ENCODE results near the gene MUC12. TPM values are rescaled to one million over a fixed set of nuclear protein-coding genes. Genes with fewer than 3 reads are reported as not detected.
"Not testable (repeated sequence)": the region's sequence is repeated elsewhere in the genome, so short reads cannot be mapped to it uniquely, and the experiment has no call there.

MUC12 gene
- total RNA-seq, 4 donors from 2014 or later: 1.1 to 2.5 TPM; not detected in 2

DNA sequence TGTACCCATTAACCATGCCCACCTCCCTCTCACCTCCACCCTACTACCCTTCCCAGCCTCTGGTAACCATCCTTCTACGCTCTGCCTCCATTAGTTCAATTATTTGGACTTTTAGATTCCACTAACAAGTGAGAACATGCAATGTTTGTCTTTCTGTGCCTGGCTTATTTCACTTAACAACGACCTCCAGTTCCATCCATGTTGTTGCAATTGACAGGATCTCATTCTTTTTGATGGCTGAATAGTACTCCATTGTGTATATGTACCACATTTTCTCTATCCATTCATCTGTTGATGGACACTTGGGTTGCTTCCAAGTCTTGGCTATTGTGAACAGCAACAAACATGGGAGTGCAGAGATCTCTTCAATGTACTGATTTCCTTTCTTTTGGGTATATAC lies 38.0 kb downstream of the MUC12 start:
- H3K27ac ChIP-seq (replicated peaks in 1 of 4); H3K36me3 ChIP-seq; H3K4me3 ChIP-seq; H3K4me1 ChIP-seq; H3K9me3 ChIP-seq; intact Hi-C loops (cut with DNase I); H3K27me3 ChIP-seq; DNase-seq (ENCODE audit: extremely low spot score): not testable (repeated sequence)
- 76% methylated on average over 2 of the region's 2 CpGs for WGBS

DNA sequence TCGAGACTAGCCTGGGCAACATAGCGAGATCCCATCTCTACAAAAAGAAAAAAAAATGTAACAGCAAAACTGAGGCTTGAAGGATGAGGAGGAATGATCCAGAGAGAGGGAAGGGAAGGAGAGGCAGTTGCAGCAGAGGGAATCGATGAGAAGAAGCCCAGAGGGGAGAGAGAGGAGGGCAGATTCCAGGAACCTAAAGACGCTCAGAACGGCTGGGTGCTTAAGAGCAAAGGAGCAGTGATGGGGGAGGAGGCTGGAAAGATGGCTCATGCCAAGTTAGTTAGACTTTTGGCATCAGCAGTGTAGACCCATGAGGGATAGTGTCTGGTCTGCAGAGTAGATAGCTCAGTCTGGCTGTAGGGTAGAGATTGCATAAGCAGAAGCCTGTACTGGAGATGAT lies 40.3 kb downstream of the MUC12 start:
- 81% methylated on average over 5 of the region's 5 CpGs for WGBS

GRCh38 chr7:101012931-101013330 lies 43.6 kb downstream of the MUC12 start:
- Histone ChIP-seq H3K4me3 (no peak overlapping the region), H3K27me3 (peaks cover 0 to 22% (median 0%) of the 10 kb centered on the region in 4 donors), H3K27ac (replicated peaks in 1 of 4) (no peak overlapping the region), H3K9me3 (no peaks in the 10 kb centered on the region), H3K36me3 (no peaks in the 10 kb centered on the region), H3K4me1 (peaks cover 5 to 15% (median 13%) of the 10 kb centered on the region in 4 donors)
- WGBS: 92% methylated on average over 6 of the region's 6 CpGs
- TF ChIP-seq POLR2AphosphoS5 (IDR thresholded peaks at IDR 0.05) (no peak), EP300 (IDR thresholded peaks at IDR 0.05) (no peak), CTCF (IDR thresholded peaks at IDR 0.05) (no peak), POLR2A (IDR thresholded peaks at IDR 0.05; ENCODE audit: low read depth) (no peak)
- intact Hi-C loops (cut with DNase I): no loop called here
- no peak for DNase-seq (ENCODE audit: extremely low spot score)

More for the DNA sequence above, 40.3 kb downstream of the MUC12 start:
- no peak overlapping the region for H3K4me3 ChIP-seq
- DNase-seq (ENCODE audit: extremely low spot score): no peak
- H3K27ac ChIP-seq (replicated peaks in 1 of 4): no peak overlapping the region
- H3K4me1 ChIP-seq: no peaks in the 10 kb centered on the region
- H3K36me3 ChIP-seq: no peaks in the 10 kb centered on the region
- H3K9me3 ChIP-seq: no peaks in the 10 kb centered on the region
- TF ChIP-seq POLR2A (IDR thresholded peaks at IDR 0.05; ENCODE audit: low read depth) (no peak), CTCF (IDR thresholded peaks at IDR 0.05) (no peak), EP300 (IDR thresholded peaks at IDR 0.05) (no peak), POLR2AphosphoS5 (IDR thresholded peaks at IDR 0.05) (no peak)
- peaks cover 0 to 10% (median 0%) of the 10 kb centered on the region in 4 donors for H3K27me3 ChIP-seq
- intact Hi-C loops (cut with DNase I): no loop called here

DNA sequence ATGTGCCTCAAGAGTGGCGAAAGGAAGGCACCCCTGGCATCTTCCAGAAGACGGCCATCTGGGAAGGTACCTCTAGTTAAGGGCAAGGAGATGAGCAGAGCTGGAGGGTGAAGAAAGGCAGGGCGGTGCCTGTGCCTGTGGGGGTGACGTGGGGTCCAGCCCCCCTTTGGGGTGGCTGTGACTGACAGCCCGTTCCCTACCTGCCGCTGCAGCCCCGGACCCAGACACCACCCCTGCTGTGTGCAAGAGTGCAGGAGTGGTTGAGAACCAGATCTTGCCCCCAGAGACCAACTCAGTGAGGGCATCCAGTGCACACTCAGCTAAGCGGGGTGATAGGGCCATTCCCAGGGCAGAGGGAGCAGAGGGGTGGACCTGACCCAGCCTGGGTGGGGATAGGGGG lies 46.3 kb downstream of the MUC12 start:
- Histone ChIP-seq H3K27me3 (peaks cover 0 to 17% (median 0%) of the 10 kb centered on the region in 4 donors), H3K4me1 (peaks cover 5 to 15% (median 13%) of the 10 kb centered on the region in 4 donors), H3K9me3 (no peaks in the 10 kb centered on the region), H3K36me3 (no peaks in the 10 kb centered on the region), H3K4me3 (no peak overlapping the region), H3K27ac (replicated peaks in 1 of 4) (no peak overlapping the region)
- no peak for DNase-seq (ENCODE audit: extremely low spot score)
- WGBS: 88% methylated on average over 8 of the region's 8 CpGs
- no peak for TF ChIP-seq CTCF (IDR thresholded peaks at IDR 0.05)
- TF ChIP-seq POLR2AphosphoS5 (IDR thresholded peaks at IDR 0.05): no peak
- TF ChIP-seq EP300 (IDR thresholded peaks at IDR 0.05): no peak
- no peak for TF ChIP-seq POLR2A (IDR thresholded peaks at IDR 0.05; ENCODE audit: low read depth)
- intact Hi-C loops (cut with DNase I): no loop called here

DNA sequence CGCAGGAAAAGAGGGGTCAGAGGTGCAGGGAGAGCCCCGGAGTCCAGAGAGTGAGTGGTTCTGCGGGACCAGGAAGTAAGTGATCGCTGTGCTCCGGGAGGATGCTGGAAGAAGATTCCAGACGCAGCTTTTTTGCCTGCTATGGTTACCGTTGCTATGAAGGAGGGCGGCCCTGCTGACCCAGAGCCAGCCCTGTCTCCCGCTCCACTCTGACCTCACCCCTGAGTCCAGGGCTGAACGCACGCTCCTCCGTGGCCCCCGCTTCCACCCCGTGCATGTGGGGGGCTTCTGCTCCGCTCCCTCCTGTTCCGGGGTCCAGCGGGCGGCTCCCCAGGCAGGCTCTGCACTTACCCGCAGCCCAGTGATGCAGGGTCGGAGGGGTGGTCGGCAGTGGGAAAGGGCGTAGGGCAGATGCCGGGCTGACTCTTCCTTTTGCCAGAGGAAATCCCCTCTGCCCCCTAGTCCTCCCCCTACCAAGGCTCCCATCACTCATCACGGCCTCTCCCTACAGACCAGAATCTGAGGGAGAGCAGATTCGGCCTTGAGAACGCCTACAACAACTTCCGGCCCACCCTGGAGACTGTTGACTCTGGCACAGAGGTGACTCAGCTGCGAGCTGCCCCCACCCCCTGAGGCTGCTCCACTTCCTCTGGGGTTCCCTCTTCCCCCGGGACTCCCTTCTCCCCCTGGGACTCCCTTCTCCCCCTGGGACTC lies 47.9 kb downstream of the MUC12 start:
- no peaks in the 10 kb centered on the region for H3K36me3 ChIP-seq
- no peaks in the 10 kb centered on the region for H3K9me3 ChIP-seq
- 2% methylated on average over 21 of the region's 29 CpGs for WGBS
- H3K27me3 ChIP-seq: peaks cover 0 to 23% (median 0%) of the 10 kb centered on the region in 4 donors
- H3K27ac ChIP-seq (replicated peaks in 1 of 4): peak overlapping the region; percentile 45 to 60 (median 55)
- peaks cover 5 to 15% (median 13%) of the 10 kb centered on the region in 4 donors for H3K4me1 ChIP-seq
- TF ChIP-seq POLR2A (IDR thresholded peaks at IDR 0.05; ENCODE audit: low read depth): no peak
- peak in 1 of 2 donors; percentile 20 for TF ChIP-seq POLR2AphosphoS5 (IDR thresholded peaks at IDR 0.05)
- intact Hi-C loops (cut with DNase I): no loop called here
- no peak for DNase-seq (ENCODE audit: extremely low spot score)
- peak overlapping the region; percentile 48 to 63 (median 48) for H3K4me3 ChIP-seq

Data from esophagus muscularis mucosa (tissue), 4 donors.